ENCODE data around the gene VSNL1.

GRCh38 chr2:17521621-17522020 is 18.9 kb upstream of the VSNL1 start:
- TF ChIP-seq CTCF (IDR thresholded peaks at IDR 0.05) = no peak
- TF ChIP-seq POLR2A (IDR thresholded peaks at IDR 0.05) = no peak
